Liver (tissue), 9 donors: ENCODE data around the gene SLC8A1. TPM values are rescaled to one million over a fixed set of nuclear protein-coding genes. Genes with fewer than 3 reads are reported as not detected.

Experiments
- DNase-seq: peaks from one replicate; pipeline ENCODE4 v3.0.0-alpha.2; 2017; ENCODE audit warnings: low spot score
- H3K27ac ChIP-seq, 2 donors: one replicate each; pipeline ENCODE4 v1.7.0; 2013; ENCODE audit warnings: inconsistent platforms in 2 of 2, low read length in 2 of 2, control low read depth in 1 of 2, low read depth in 1 of 2, mild to moderate bottlenecking in 1 of 2
- H3K27me3 ChIP-seq, 4 donors: one replicate each; pipeline versions ENCODE4 v1.6.1 to v1.7.0; 2013; ENCODE audit warnings: low read length in 3 of 4, inconsistent platforms in 1 of 4, mild to moderate bottlenecking in 1 of 4, moderate library complexity in 1 of 4; ENCODE audit not compliant: control insufficient read depth in 4 of 4, insufficient read depth in 4 of 4
- H3K36me3 ChIP-seq, 4 donors: one replicate each; pipeline versions ENCODE4 v1.6.1 to v1.7.0; 2013; ENCODE audit warnings: low read length in 3 of 4, mild to moderate bottlenecking in 3 of 4, low read depth in 1 of 4, moderate library complexity in 1 of 4; ENCODE audit not compliant: control insufficient read depth in 4 of 4, insufficient read depth in 3 of 4
- H3K4me1 ChIP-seq, 4 donors: one replicate each; pipeline versions ENCODE4 v1.6.1 to v1.7.0; 2013; ENCODE audit warnings: low read length in 3 of 4, mild to moderate bottlenecking in 3 of 4, moderate library complexity in 1 of 4; ENCODE audit not compliant: control insufficient read depth in 4 of 4, insufficient read depth in 4 of 4
- H3K4me3 ChIP-seq, 3 donors: one replicate each; pipeline versions ENCODE4 v1.6.1 to v1.7.0; 2013; ENCODE audit warnings: low read length in 3 of 3, control low read depth in 1 of 3, low read depth in 1 of 3, mild to moderate bottlenecking in 1 of 3
- H3K9ac ChIP-seq, 2 donors: one replicate each; pipeline ENCODE4 v1.7.0; 2013; ENCODE audit warnings: low read length in 2 of 2, mild to moderate bottlenecking in 2 of 2, moderate library complexity in 2 of 2, control low read depth in 1 of 2, low read depth in 1 of 2
- H3K9me3 ChIP-seq, 4 donors: one replicate each; pipeline versions ENCODE4 v1.6.1 to v1.7.0; 2013; ENCODE audit warnings: low read length in 3 of 4; ENCODE audit not compliant: control insufficient read depth in 4 of 4
- ATF3 ChIP-seq: IDR thresholded peaks from 2 replicates; pipeline ENCODE4 v1.6.1; 2016; ENCODE audit warnings: antibody characterized with exemption
- CTCF ChIP-seq: fragments of 150-350 bp; IDR thresholded peaks from 2 replicates; pipeline ENCODE4 v1.5.1; 2017; ENCODE audit warnings: improper control_type of control experiment, low read depth, low read length; ENCODE audit not compliant: missing input control
- EGR1 ChIP-seq, 2 donors: IDR thresholded peaks; 2 replicates each; pipeline ENCODE4 v1.6.1; 2016 to 2018; ENCODE audit warnings: antibody characterized with exemption in 2 of 2, low read depth in 2 of 2
- FOXA1 ChIP-seq: IDR thresholded peaks from 2 replicates; pipeline ENCODE4 v1.6.1; 2016; ENCODE audit warnings: antibody characterized with exemption
- FOXA2 ChIP-seq: IDR thresholded peaks from 2 replicates; pipeline ENCODE4 v1.6.1; 2016; ENCODE audit warnings: antibody characterized with exemption
- GABPA ChIP-seq, 2 donors: IDR thresholded peaks in 1 of 2; conservative IDR thresholded peaks in 1 of 2; 2 replicates each; pipeline ENCODE4 v1.6.1; 2016; ENCODE audit warnings: antibody characterized with exemption in 2 of 2, mild to moderate bottlenecking in 1 of 2, moderate library complexity in 1 of 2
- HNF4A ChIP-seq, 2 donors: conservative IDR thresholded peaks; 2 replicates each; pipeline ENCODE4 v1.6.1; 2016; ENCODE audit warnings: antibody characterized with exemption in 2 of 2, mild to moderate bottlenecking in 2 of 2
- HNF4G ChIP-seq: IDR thresholded peaks from 2 replicates; pipeline ENCODE4 v1.6.1; 2016; ENCODE audit warnings: antibody characterized with exemption
- JUND ChIP-seq, 2 donors: IDR thresholded peaks; 2 replicates each; pipeline ENCODE4 v1.6.1; 2016; ENCODE audit warnings: antibody characterized with exemption in 2 of 2
- MAX ChIP-seq: IDR thresholded peaks from 2 replicates; pipeline ENCODE4 v1.6.1; 2016; ENCODE audit warnings: antibody characterized with exemption
- NR2F2 ChIP-seq: IDR thresholded peaks from 2 replicates; pipeline ENCODE4 v1.6.1; 2016; ENCODE audit warnings: antibody characterized with exemption
- RAD21 ChIP-seq, 2 donors: IDR thresholded peaks; 2 replicates each; pipeline ENCODE4 v1.6.1; 2016; ENCODE audit warnings: antibody characterized with exemption in 2 of 2, mild to moderate bottlenecking in 2 of 2
- REST ChIP-seq: IDR thresholded peaks from 2 replicates; pipeline ENCODE4 v1.6.1; 2016; ENCODE audit warnings: antibody characterized with exemption, mild to moderate bottlenecking
- RXRA ChIP-seq, 2 donors: IDR thresholded peaks; 2 replicates each; pipeline ENCODE4 v1.6.1; 2017 to 2018; ENCODE audit warnings: antibody characterized with exemption in 2 of 2, mild to moderate bottlenecking in 1 of 2
- SP1 ChIP-seq: IDR thresholded peaks from 2 replicates; pipeline ENCODE4 v1.6.1; 2018; ENCODE audit warnings: antibody characterized with exemption, mild to moderate bottlenecking
- TAF1 ChIP-seq: conservative IDR thresholded peaks from 2 replicates; pipeline ENCODE4 v1.6.1; 2016; ENCODE audit warnings: antibody characterized with exemption, mild to moderate bottlenecking
- YY1 ChIP-seq: IDR thresholded peaks from 2 replicates; pipeline ENCODE4 v1.6.1; 2016; ENCODE audit warnings: antibody characterized with exemption, mild to moderate bottlenecking
- ZBTB33 ChIP-seq: IDR thresholded peaks from 2 replicates; pipeline ENCODE4 v1.6.1; 2016; ENCODE audit warnings: antibody characterized with exemption
- WGBS: extraction: QIAGEN DNeasy Blood & Tissue Kit; methylation state at CpG from one replicate; pipeline ENCODE4 v1.1.7; 2013; 5-methylcytosine and 5-hydroxymethylcytosine counted together
- polyA plus RNA-seq, 2 donors: library from polyadenylated mRNA; stranded (reverse) in 1 of 2; unstranded in 1 of 2; fragments of 200-250 nt in 1 of 2; fragments of >200 nt in 1 of 2; fragmentation: Nextera tagmentation in 1 of 2; extraction: Ambion mirVana in 1 of 2; gene quantifications; one replicate each; pipeline versions ENCODE4 v1.2.1 to v1.2.3, GENCODE V29; 2013 to 2015
- total RNA-seq, 2 donors: library from RNA; depleted of rRNA; stranded (reverse); fragments of >200 nt; gene quantifications; one replicate each; pipeline ENCODE4 v1.2.3, GENCODE V29; 2014
- donor health status: healthy.
- donor health status: healthy.
- donor health status: healthy.
- donor health status: healthy.
- donor health status: healthy.

The SLC8A1 gene
- total and polyA plus RNA-seq, 4 donors = 1.2 to 18.5 (median 8.2) TPM

GRCh38 chr2:40279482-40279881 lies 172.4 kb downstream of the SLC8A1 start:
- H3K9ac ChIP-seq = no peak overlapping the region
- 51% methylated on average over 2 of the region's 2 CpGs for WGBS
- no peak for TF ChIP-seq NR2F2
- TF ChIP-seq FOXA2 = no peak
- TF ChIP-seq ATF3 = no peak
- no peak for TF ChIP-seq EGR1 (IDR thresholded peaks at IDR 0.05; ENCODE audit: low read depth in 2 of 2)
- no peak for TF ChIP-seq HNF4G
- TF ChIP-seq JUND (IDR thresholded peaks at IDR 0.05) = no peak
- no peak for TF ChIP-seq TAF1
- no peak for TF ChIP-seq RAD21 (IDR thresholded peaks at IDR 0.05)
- no peak for TF ChIP-seq HNF4A (conservative IDR thresholded peaks at IDR 0.05)
- TF ChIP-seq GABPA (IDR thresholded peaks at IDR 0.05 in 1 of 2, conservative IDR thresholded peaks at IDR 0.05 in 1 of 2) = no peak
- no peak for TF ChIP-seq SP1
- no peak for TF ChIP-seq MAX
- no peak for TF ChIP-seq REST
- no peak for TF ChIP-seq ZBTB33
- TF ChIP-seq RXRA (IDR thresholded peaks at IDR 0.05) = no peak
- TF ChIP-seq FOXA1 = no peak
- TF ChIP-seq CTCF = no peak
- TF ChIP-seq YY1 = no peak
- H3K9me3 ChIP-seq = no peaks in the 10 kb centered on the region
- H3K4me3 ChIP-seq = no peak overlapping the region
- H3K36me3 ChIP-seq = no peaks in the 10 kb centered on the region
- H3K27ac ChIP-seq = no peak overlapping the region
- no peak for DNase-seq
- no peaks in the 10 kb centered on the region for H3K4me1 ChIP-seq
- H3K27me3 ChIP-seq = no peaks in the 10 kb centered on the region
